Measurements from ENCODE around the gene ELF4. TPM values are rescaled to one million over a fixed set of nuclear protein-coding genes. Genes with fewer than 3 reads are reported as not detected.
A peak's percentile ranks its signal among the peaks of the same experiment; 100 is the strongest.

Gene ELF4
- total and polyA plus RNA-seq, 2 of the 13 experiments (the other 11 are each of a cell fraction or from before 2014, with no cell fraction given), result 1.3 to 2.6 TPM

DNA sequence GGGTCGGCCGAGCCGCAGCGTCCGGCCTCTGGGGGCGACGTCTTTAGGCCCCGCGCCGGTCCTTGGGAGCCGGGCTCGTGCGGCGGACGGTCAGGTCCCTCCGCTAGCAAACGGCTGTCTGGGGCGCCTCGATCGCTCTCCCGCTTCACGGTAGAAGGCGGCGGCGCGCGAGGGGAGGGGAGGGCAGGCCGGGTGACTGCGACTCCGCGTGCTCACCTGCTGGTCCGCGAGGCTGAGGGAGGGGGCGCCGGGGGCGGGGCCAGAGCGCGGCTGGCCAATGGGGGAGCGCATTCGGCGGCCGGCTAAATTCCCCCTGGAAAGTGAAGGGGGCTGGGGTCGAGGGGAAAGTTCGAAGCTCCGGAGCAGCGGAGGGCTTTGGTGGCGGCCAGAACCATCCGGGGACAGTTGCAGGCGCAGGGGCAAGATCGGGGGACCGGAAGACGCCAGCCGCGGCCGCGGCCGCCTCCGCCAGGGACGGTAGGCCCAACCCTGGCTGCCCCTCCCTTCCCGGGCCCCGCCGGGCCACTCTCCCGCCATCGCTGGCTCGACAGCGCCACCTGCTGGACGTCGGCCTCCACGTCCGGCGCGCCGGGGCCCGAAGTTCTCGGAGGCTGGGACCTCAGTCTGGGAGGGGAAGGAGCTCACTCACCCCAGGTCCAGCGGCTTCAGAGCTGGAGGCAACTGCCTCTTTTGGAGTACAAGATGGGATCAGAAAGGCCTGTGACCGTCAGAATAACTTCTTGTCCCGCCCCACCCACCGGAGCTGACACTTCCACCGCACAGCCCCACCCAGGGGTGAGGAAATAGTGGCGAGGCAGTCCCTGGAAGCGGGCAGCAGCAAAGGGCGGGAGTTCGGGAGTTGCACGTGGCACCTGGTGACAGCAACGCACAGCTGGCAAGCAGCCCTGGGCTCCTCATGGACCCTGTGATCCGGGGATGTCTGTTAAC is 49.9 kb downstream of the ELF4 start (continued):
- TF ChIP-seq, protein P1, sequence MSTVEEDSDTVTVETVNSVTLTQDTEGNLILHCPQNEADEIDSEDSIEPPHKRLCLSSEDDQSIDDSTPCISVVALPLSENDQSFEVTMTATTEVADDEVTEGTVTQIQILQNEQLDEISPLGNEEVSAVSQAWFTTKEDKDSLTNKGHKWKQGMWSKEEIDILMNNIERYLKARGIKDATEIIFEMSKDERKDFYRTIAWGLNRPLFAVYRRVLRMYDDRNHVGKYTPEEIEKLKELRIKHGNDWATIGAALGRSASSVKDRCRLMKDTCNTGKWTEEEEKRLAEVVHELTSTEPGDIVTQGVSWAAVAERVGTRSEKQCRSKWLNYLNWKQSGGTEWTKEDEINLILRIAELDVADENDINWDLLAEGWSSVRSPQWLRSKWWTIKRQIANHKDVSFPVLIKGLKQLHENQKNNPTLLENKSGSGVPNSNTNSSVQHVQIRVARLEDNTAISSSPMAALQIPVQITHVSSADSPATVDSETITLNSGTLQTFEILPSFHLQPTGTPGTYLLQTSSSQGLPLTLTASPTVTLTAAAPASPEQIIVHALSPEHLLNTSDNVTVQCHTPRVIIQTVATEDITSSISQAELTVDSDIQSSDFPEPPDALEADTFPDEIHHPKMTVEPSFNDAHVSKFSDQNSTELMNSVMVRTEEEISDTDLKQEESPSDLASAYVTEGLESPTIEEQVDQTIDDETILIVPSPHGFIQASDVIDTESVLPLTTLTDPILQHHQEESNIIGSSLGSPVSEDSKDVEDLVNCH (CRISPR knock-in tag; IDR thresholded peaks at IDR 0.05), result no peak
- TF ChIP-seq POLR2G (IDR thresholded peaks at IDR 0.05; ENCODE audit: low read depth, low read length) (0 out of 2 replicates have a peak, but pooled peaks have one; percentile 31), RFXANK (CRISPR knock-in tag; IDR thresholded peaks at IDR 0.05) (no peak), IKZF1 (IDR thresholded peaks at IDR 0.05) (no peak), ZNF331 (CRISPR knock-in tag; IDR thresholded peaks at IDR 0.05) (peak; percentile 38; the same call in 1 of the 2 replicates), ZFX (CRISPR knock-in tag; IDR thresholded peaks at IDR 0.05; ENCODE audit: low read depth) (peak; percentile 72; the same call in 1 of the 2 replicates), ZC3H4 (CRISPR knock-in tag; IDR thresholded peaks at IDR 0.05; ENCODE audit: borderline replicate concordance) (no peak), MTF1 (CRISPR knock-in tag; IDR thresholded peaks at IDR 0.05) (no peak), ZNF101 (CRISPR knock-in tag; IDR thresholded peaks at IDR 0.05; ENCODE audit: borderline replicate concordance, low read depth) (no peak), SALL2 (CRISPR knock-in tag; IDR thresholded peaks at IDR 0.05) (no peak), DR1 (CRISPR knock-in tag; IDR thresholded peaks at IDR 0.05) (no peak), PITX1 (CRISPR knock-in tag; IDR thresholded peaks at IDR 0.05) (no peak), BCL6 (CRISPR knock-in tag; IDR thresholded peaks at IDR 0.05) (no peak), ARNTL (CRISPR knock-in tag; IDR thresholded peaks at IDR 0.05) (0 out of 2 replicates have a peak, but pooled peaks have one; percentile 34), ZZZ3 (CRISPR knock-in tag; IDR thresholded peaks at IDR 0.05; ENCODE audit: borderline replicate concordance) (0 out of 2 replicates have a peak, but pooled peaks have one; percentile 44), ZNF788 (CRISPR knock-in tag; IDR thresholded peaks at IDR 0.05; ENCODE audit: borderline replicate concordance) (peak; percentile 46; the same call in 1 of the 2 replicates)
- TF ChIP-seq, protein P2, sequence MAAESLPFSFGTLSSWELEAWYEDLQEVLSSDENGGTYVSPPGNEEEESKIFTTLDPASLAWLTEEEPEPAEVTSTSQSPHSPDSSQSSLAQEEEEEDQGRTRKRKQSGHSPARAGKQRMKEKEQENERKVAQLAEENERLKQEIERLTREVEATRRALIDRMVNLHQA (CRISPR knock-in tag; IDR thresholded peaks at IDR 0.05), result no peak
- TF ChIP-seq, protein P3, sequence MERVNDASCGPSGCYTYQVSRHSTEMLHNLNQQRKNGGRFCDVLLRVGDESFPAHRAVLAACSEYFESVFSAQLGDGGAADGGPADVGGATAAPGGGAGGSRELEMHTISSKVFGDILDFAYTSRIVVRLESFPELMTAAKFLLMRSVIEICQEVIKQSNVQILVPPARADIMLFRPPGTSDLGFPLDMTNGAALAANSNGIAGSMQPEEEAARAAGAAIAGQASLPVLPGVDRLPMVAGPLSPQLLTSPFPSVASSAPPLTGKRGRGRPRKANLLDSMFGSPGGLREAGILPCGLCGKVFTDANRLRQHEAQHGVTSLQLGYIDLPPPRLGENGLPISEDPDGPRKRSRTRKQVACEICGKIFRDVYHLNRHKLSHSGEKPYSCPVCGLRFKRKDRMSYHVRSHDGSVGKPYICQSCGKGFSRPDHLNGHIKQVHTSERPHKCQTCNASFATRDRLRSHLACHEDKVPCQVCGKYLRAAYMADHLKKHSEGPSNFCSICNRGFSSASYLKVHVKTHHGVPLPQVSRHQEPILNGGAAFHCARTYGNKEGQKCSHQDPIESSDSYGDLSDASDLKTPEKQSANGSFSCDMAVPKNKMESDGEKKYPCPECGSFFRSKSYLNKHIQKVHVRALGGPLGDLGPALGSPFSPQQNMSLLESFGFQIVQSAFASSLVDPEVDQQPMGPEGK (CRISPR knock-in tag; IDR thresholded peaks at IDR 0.05), result peak; percentile 76
- TF ChIP-seq, protein P4, sequence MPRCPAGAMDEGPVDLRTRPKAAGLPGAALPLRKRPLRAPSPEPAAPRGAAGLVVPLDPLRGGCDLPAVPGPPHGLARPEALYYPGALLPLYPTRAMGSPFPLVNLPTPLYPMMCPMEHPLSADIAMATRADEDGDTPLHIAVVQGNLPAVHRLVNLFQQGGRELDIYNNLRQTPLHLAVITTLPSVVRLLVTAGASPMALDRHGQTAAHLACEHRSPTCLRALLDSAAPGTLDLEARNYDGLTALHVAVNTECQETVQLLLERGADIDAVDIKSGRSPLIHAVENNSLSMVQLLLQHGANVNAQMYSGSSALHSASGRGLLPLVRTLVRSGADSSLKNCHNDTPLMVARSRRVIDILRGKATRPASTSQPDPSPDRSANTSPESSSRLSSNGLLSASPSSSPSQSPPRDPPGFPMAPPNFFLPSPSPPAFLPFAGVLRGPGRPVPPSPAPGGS (CRISPR knock-in tag; IDR thresholded peaks at IDR 0.05), result no peak
- TF ChIP-seq, protein P5, sequence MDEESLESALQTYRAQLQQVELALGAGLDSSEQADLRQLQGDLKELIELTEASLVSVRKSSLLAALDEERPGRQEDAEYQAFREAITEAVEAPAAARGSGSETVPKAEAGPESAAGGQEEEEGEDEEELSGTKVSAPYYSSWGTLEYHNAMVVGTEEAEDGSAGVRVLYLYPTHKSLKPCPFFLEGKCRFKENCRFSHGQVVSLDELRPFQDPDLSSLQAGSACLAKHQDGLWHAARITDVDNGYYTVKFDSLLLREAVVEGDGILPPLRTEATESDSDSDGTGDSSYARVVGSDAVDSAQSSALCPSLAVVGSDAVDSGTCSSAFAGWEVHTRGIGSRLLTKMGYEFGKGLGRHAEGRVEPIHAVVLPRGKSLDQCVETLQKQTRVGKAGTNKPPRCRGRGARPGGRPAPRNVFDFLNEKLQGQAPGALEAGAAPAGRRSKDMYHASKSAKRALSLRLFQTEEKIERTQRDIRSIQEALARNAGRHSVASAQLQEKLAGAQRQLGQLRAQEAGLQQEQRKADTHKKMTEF (CRISPR knock-in tag; IDR thresholded peaks at IDR 0.05), result no peak

Data from HepG2 (cell line).